Measurements from ENCODE around the gene TRAIP. TPM values are rescaled to one million over a fixed set of nuclear protein-coding genes. Genes with fewer than 3 reads are reported as not detected.
A peak's percentile ranks its signal among the peaks of the same experiment; 100 is the strongest.

The TRAIP gene
- total RNA-seq, 3 donors from 2014 or later: 12.1 to 19.1 (median 12.6) TPM

GRCh38 chr3:49813497-49814174, 42.7 kb downstream of the TRAIP start, which contains the start of gene UBA7:
UBA7 (minus strand) TSS chr3:49813953; CDS start chr3:49813787, 166 bp downstream.
- Mint-ChIP-seq H3K36me3 (ENCODE audit: insufficient read depth) (peaks cover 16% of the 10 kb centered on the region), H3K4me3 (peak within 1 kb of the TSS; percentile 88), H3K27me3 (ENCODE audit: low read depth) (no peaks in the 10 kb centered on the region), H3K9me3 (no peaks in the 10 kb centered on the region), H3K4me1 (ENCODE audit: low read depth) (peaks cover 30% of the 10 kb centered on the region)
- peak; percentile 90 to 91 for ATAC-seq
- DNase-seq: peak; percentile 18

GRCh38 chr3:49812916-49813496, 43.4 kb downstream of the TRAIP start:
- DNase-seq: no peak
- H3K4me3 Mint-ChIP-seq: peak overlapping the region; percentile 88
- no peaks in the 10 kb centered on the region for H3K9me3 Mint-ChIP-seq
- ATAC-seq: peak; percentile 6 to 23
- H3K27me3 Mint-ChIP-seq (ENCODE audit: low read depth): no peaks in the 10 kb centered on the region
- peaks cover 36% of the 10 kb centered on the region for H3K4me1 Mint-ChIP-seq (ENCODE audit: low read depth)
- peaks cover 16% of the 10 kb centered on the region for H3K36me3 Mint-ChIP-seq (ENCODE audit: insufficient read depth)

GRCh38 chr3:49807431-49808114, 48.8 kb downstream of the TRAIP start:
- ATAC-seq (no peak), DNase-seq (no peak)
- Mint-ChIP-seq H3K4me1 (ENCODE audit: low read depth) (peaks cover 51% of the 10 kb centered on the region), H3K4me3 (no peak overlapping the region), H3K9me3 (no peaks in the 10 kb centered on the region), H3K36me3 (ENCODE audit: insufficient read depth) (peaks cover 16% of the 10 kb centered on the region), H3K27me3 (ENCODE audit: low read depth) (no peaks in the 10 kb centered on the region)

GRCh38 chr3:49806850-49807249, 49.5 kb downstream of the TRAIP start:
- ATAC-seq (no peak), DNase-seq (no peak)
- H3K27me3 Mint-ChIP-seq (ENCODE audit: low read depth): no peaks in the 10 kb centered on the region
- peaks cover 49% of the 10 kb centered on the region for H3K4me1 Mint-ChIP-seq (ENCODE audit: low read depth)
- H3K9me3 Mint-ChIP-seq: no peaks in the 10 kb centered on the region
- no peak overlapping the region for H3K4me3 Mint-ChIP-seq
- H3K36me3 Mint-ChIP-seq (ENCODE audit: insufficient read depth): peaks cover 16% of the 10 kb centered on the region

GRCh38 chr3:49805897-49806701, 50.3 kb downstream of the TRAIP start:
- ATAC-seq (no peak), DNase-seq (no peak)
- Mint-ChIP-seq H3K4me1 (ENCODE audit: low read depth) (peaks cover 44% of the 10 kb centered on the region), H3K27me3 (ENCODE audit: low read depth) (no peaks in the 10 kb centered on the region), H3K9me3 (no peaks in the 10 kb centered on the region), H3K4me3 (no peak overlapping the region), H3K36me3 (ENCODE audit: insufficient read depth) (peaks cover 11% of the 10 kb centered on the region)

- DNase-seq: no peak
- ATAC-seq: no peak
- peaks cover 44% of the 10 kb centered on the region for H3K4me1 Mint-ChIP-seq (ENCODE audit: low read depth)
- H3K9me3 Mint-ChIP-seq: no peaks in the 10 kb centered on the region
- peaks cover 9% of the 10 kb centered on the region for H3K36me3 Mint-ChIP-seq (ENCODE audit: insufficient read depth)
- no peak overlapping the region for H3K4me3 Mint-ChIP-seq
- H3K27me3 Mint-ChIP-seq (ENCODE audit: low read depth): no peaks in the 10 kb centered on the region
Observed at GRCh38 chr3:49805367-49805782, 51.0 kb downstream of the TRAIP start.

- Mint-ChIP-seq H3K4me3 (peak overlapping the region; percentile 85), H3K9me3 (no peaks in the 10 kb centered on the region), H3K27me3 (ENCODE audit: low read depth) (no peaks in the 10 kb centered on the region), H3K4me1 (ENCODE audit: low read depth) (peaks cover 44% of the 10 kb centered on the region), H3K36me3 (ENCODE audit: insufficient read depth) (no peaks in the 10 kb centered on the region)
- ATAC-seq: no peak
- no peak for DNase-seq
Observed at GRCh38 chr3:49804141-49805041, 52.0 kb downstream of the TRAIP start.

GRCh38 chr3:49803465-49804140, 52.8 kb downstream of the TRAIP start:
- H3K4me3 Mint-ChIP-seq: peak overlapping the region; percentile 85
- H3K27me3 Mint-ChIP-seq (ENCODE audit: low read depth): no peaks in the 10 kb centered on the region
- H3K4me1 Mint-ChIP-seq (ENCODE audit: low read depth): peaks cover 44% of the 10 kb centered on the region
- peak; percentile 27 to 31 for ATAC-seq
- H3K36me3 Mint-ChIP-seq (ENCODE audit: insufficient read depth): no peaks in the 10 kb centered on the region
- peak; percentile 28 for DNase-seq
- H3K9me3 Mint-ChIP-seq: no peaks in the 10 kb centered on the region

GRCh38 chr3:49802719-49803464, 53.5 kb downstream of the TRAIP start, which contains the start of gene INKA1:
INKA1 (plus strand) TSS chr3:49803261; CDS start chr3:49803393, 132 bp downstream.
- peak within 1 kb of the TSS; percentile 85 for H3K4me3 Mint-ChIP-seq
- H3K4me1 Mint-ChIP-seq (ENCODE audit: low read depth): peaks cover 37% of the 10 kb centered on the region
- ATAC-seq: peak; percentile 86 to 87
- H3K36me3 Mint-ChIP-seq (ENCODE audit: insufficient read depth): no peaks in the 10 kb centered on the region
- no peaks in the 10 kb centered on the region for H3K27me3 Mint-ChIP-seq (ENCODE audit: low read depth)
- peak; percentile 85 for DNase-seq
- no peaks in the 10 kb centered on the region for H3K9me3 Mint-ChIP-seq

GRCh38 chr3:49801160-49801559, 55.2 kb downstream of the TRAIP start:
- Mint-ChIP-seq H3K4me3 (peak overlapping the region; percentile 2), H3K4me1 (ENCODE audit: low read depth) (peaks cover 20% of the 10 kb centered on the region), H3K9me3 (no peaks in the 10 kb centered on the region), H3K27me3 (ENCODE audit: low read depth) (no peaks in the 10 kb centered on the region), H3K36me3 (ENCODE audit: insufficient read depth) (no peaks in the 10 kb centered on the region)
- no peak for DNase-seq
- no peak for ATAC-seq

GRCh38 chr3:49799761-49800160, 56.6 kb downstream of the TRAIP start, which contains the start of gene CDHR4:
CDHR4 (minus strand) TSS chr3:49799873; CDS start chr3:49799812, 61 bp downstream.
- Mint-ChIP-seq H3K36me3 (ENCODE audit: insufficient read depth) (no peaks in the 10 kb centered on the region), H3K4me3 (no peak within 1 kb of the TSS), H3K27me3 (ENCODE audit: low read depth) (no peaks in the 10 kb centered on the region), H3K4me1 (ENCODE audit: low read depth) (peaks cover 10% of the 10 kb centered on the region), H3K9me3 (no peaks in the 10 kb centered on the region)
- DNase-seq (no peak), ATAC-seq (no peak)

- no peaks in the 10 kb centered on the region for H3K27me3 Mint-ChIP-seq (ENCODE audit: low read depth)
- H3K36me3 Mint-ChIP-seq (ENCODE audit: insufficient read depth): no peaks in the 10 kb centered on the region
- no peaks in the 10 kb centered on the region for H3K9me3 Mint-ChIP-seq
- no peak for DNase-seq
- ATAC-seq: no peak
- peaks cover 7% of the 10 kb centered on the region for H3K4me1 Mint-ChIP-seq (ENCODE audit: low read depth)
- H3K4me3 Mint-ChIP-seq: no peak overlapping the region
Observed at GRCh38 chr3:49799105-49799504, 57.3 kb downstream of the TRAIP start.
